ENCODE results near the gene CHRM5.

- no peak for TF ChIP-seq SUZ12 (IDR thresholded peaks at IDR 0.05; ENCODE audit: extremely low read depth, insufficient read depth, insufficient read length)
- TF ChIP-seq YY1 (IDR thresholded peaks at IDR 0.05; ENCODE audit: insufficient read depth, insufficient read length) = no peak
- TF ChIP-seq ZNF274 (IDR thresholded peaks at IDR 0.05; ENCODE audit: low read depth, low read length) = no peak
Observed at GRCh38 chr15:34019369-34019990, 51.2 kb downstream of the CHRM5 start.
